Stimulated activated CD4-positive, alpha-beta T cell treated with anti-CD3 and anti-CD28 coated beads, Interleukin-15, amount 100 ng/mL, for 48 hours (primary cell): ENCODE data around the gene COL5A1.
"Not testable (repeated sequence)": the region's sequence is repeated elsewhere in the genome, so short reads cannot be mapped to it uniquely, and the experiment has no call there.

Experiments used
- DNase-seq, 2 donors: peaks; one replicate each; pipeline ENCODE4 v3.0.0-alpha.2; 2020; ENCODE audit warnings: low read depth in 2 of 2

Gene COL5A1

GRCh38 chr9:134676886-134677285, 35.3 kb downstream of the COL5A1 start:
- no peak for DNase-seq

GRCh38 chr9:134677743-134678142, 36.1 kb downstream of the COL5A1 start:
- DNase-seq = no peak

GRCh38 chr9:134678206-134678605, 36.6 kb downstream of the COL5A1 start:
- no peak for DNase-seq

GRCh38 chr9:134678666-134679443, 37.3 kb downstream of the COL5A1 start:
- no peak for DNase-seq

GRCh38 chr9:134679616-134680392, 38.2 kb downstream of the COL5A1 start:
- DNase-seq = no peak

GRCh38 chr9:134680393-134681060, 38.9 kb downstream of the COL5A1 start:
- no peak for DNase-seq

- DNase-seq = no peak
Observed at GRCh38 chr9:134681061-134681661, 39.6 kb downstream of the COL5A1 start.

GRCh38 chr9:134682026-134682425, 40.4 kb downstream of the COL5A1 start:
- DNase-seq = no peak

GRCh38 chr9:134682651-134683364, 41.2 kb downstream of the COL5A1 start:
- DNase-seq = no peak

- DNase-seq = no peak
Observed at GRCh38 chr9:134683714-134684374, 42.2 kb downstream of the COL5A1 start.

GRCh38 chr9:134684375-134684723, 42.7 kb downstream of the COL5A1 start:
- no peak for DNase-seq

- not testable (repeated sequence) for DNase-seq
Observed at GRCh38 chr9:134684941-134685340, 43.3 kb downstream of the COL5A1 start.

GRCh38 chr9:134685784-134686183, 44.2 kb downstream of the COL5A1 start:
- no peak for DNase-seq

GRCh38 chr9:134686896-134687295, 45.3 kb downstream of the COL5A1 start:
- no peak for DNase-seq

- no peak for DNase-seq
Observed at GRCh38 chr9:134687556-134687955, 46.0 kb downstream of the COL5A1 start.

GRCh38 chr9:134688231-134688630, 46.6 kb downstream of the COL5A1 start:
- DNase-seq = no peak

- no peak for DNase-seq
Observed at GRCh38 chr9:134688661-134689320, 47.2 kb downstream of the COL5A1 start.

- DNase-seq = no peak
Observed at GRCh38 chr9:134689321-134690181, 47.9 kb downstream of the COL5A1 start.

- no peak for DNase-seq
Observed at GRCh38 chr9:134690301-134690751, 48.7 kb downstream of the COL5A1 start.
